Stimulated activated naive CD8-positive, alpha-beta T cell treated with anti-CD3 and anti-CD28 coated beads, Interleukin-15, amount 100 ng/mL, for 72 hours (primary cell): ENCODE measurements around the gene LHFPL2.

ENCODE experiments used
- ATAC-seq: fragments of 150-1000 bp; cut with Tn5 transposase; 2 replicates; pipeline ENCODE4 v1.10.0; 2021; ENCODE audit warnings: mild to moderate bottlenecking, moderate library complexity
- DNase-seq, 2 donors: peaks; one replicate each; pipeline ENCODE4 v3.0.0; 2021 to 2022
- H3K27ac Mint-ChIP-seq, 2 donors: one replicate each; pipeline ENCODE4 v1.8.0; 2022; ENCODE audit warnings: mild to moderate bottlenecking in 2 of 2, mixed read lengths in 2 of 2, moderate library complexity in 2 of 2
- H3K27me3 Mint-ChIP-seq: one replicate; pipeline ENCODE4 v1.8.0; 2022; ENCODE audit warnings: mixed read lengths
- H3K4me1 Mint-ChIP-seq: one replicate; pipeline ENCODE4 v1.8.0; 2022; ENCODE audit warnings: mild to moderate bottlenecking, mixed read lengths
- H3K4me3 Mint-ChIP-seq, 2 donors: one replicate each; pipeline ENCODE4 v1.8.0; 2022; ENCODE audit warnings: mild to moderate bottlenecking in 2 of 2, mixed read lengths in 2 of 2, moderate library complexity in 1 of 2
- H3K9me3 Mint-ChIP-seq, 2 donors: one replicate each; pipeline ENCODE4 v1.8.0; 2022; ENCODE audit warnings: mixed read lengths in 2 of 2

LHFPL2 gene

DNA sequence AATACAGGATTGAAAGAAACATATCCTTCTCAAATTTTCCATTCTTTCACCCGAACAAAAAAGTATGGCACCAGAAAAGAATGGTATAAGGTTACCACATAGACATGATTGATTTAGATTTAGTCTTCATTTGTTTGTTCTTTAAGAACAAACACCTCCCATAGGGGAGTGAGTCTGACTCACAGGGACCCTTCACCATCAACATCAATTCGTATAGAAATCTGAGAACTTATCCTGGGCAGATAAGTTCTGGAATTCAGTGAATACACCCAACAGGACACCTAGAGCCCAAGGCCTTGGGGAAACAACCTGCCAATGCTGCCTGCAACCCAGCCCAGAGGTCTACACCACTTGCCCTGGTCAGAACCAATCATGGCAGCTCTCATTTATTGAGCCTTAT is 46.2 kb downstream of the LHFPL2 start:
- no peak for DNase-seq
- no peak overlapping the region for H3K4me3 Mint-ChIP-seq
- no peaks in the 10 kb centered on the region for H3K4me1 Mint-ChIP-seq
- H3K9me3 Mint-ChIP-seq, result no peaks in the 10 kb centered on the region
- no peak for ATAC-seq
- no peaks in the 10 kb centered on the region for H3K27me3 Mint-ChIP-seq
- H3K27ac Mint-ChIP-seq, result no peak overlapping the region

DNA sequence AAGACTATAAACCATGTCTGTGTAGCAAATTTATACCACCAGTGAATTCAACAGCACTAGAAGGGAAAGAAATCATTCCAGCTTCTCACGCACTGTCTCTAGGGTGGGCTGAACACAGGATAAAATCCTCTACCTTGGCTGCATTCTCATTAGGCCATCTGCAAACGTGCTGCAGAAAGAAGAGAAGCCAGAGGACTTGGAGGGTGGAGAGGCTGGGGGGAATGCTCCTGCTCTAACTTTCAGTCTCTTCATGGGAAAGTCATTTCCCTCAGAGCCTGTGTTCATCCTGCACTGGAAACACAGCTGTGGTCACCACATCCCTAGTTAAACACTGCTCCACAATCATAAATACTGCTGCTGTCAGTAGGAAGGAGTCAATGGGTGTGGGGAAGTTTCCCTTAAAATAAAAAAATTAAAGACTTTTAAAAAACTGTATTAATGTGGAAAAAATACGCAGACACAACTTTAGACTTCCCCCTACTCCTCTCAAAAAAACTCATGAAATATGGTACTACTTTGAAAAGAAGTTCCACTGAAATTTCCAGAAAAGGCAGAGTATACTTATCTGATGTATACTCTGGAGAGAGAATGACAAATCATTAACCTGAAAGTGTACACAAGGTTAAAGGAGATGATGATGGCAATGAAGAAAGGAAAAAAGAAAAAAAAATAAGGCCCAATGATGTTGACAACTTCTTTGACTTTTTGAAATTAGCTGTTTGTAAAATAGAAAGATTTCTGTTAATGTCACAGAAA is 46.8 kb downstream of the LHFPL2 start:
- DNase-seq, result no peak
- Mint-ChIP-seq H3K4me3 (no peak overlapping the region), H3K27me3 (no peaks in the 10 kb centered on the region), H3K27ac (no peak overlapping the region), H3K4me1 (no peaks in the 10 kb centered on the region), H3K9me3 (no peaks in the 10 kb centered on the region)
- ATAC-seq, result no peak

- H3K4me3 Mint-ChIP-seq, result no peak overlapping the region
- H3K27ac Mint-ChIP-seq, result no peak overlapping the region
- no peak for DNase-seq
- H3K4me1 Mint-ChIP-seq, result no peaks in the 10 kb centered on the region
- ATAC-seq, result no peak
- H3K9me3 Mint-ChIP-seq, result no peaks in the 10 kb centered on the region
- no peaks in the 10 kb centered on the region for H3K27me3 Mint-ChIP-seq
These were observed 47.7 kb downstream of the LHFPL2 start for GRCh38 chr5:78600687-78601414.

GRCh38 chr5:78598973-78599372 is 49.6 kb downstream of the LHFPL2 start:
- Mint-ChIP-seq H3K27ac (no peak overlapping the region), H3K4me1 (no peaks in the 10 kb centered on the region)

DNA sequence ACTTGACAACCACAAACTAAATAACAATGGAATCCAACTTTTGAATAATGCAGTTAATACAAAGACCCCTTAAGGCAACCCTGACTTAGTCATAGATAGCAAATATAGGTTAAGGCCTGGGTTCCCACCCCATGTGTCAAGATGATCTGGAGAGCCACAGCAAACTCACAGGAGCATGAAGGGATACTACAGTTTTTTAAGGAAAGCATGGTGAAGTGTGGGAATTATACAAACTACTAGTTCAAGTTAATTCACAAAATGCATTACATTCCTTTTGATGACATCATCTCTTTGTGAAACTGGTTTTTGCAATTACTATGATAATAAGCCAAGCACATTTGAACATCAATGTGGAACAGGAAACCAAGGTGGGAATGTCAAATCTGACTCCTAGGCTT is 50.6 kb downstream of the LHFPL2 start:
- DNase-seq (no peak), ATAC-seq (no peak)
- H3K9me3 Mint-ChIP-seq, result no peaks in the 10 kb centered on the region
- no peaks in the 10 kb centered on the region for H3K4me1 Mint-ChIP-seq
- no peak overlapping the region for H3K4me3 Mint-ChIP-seq
- H3K27ac Mint-ChIP-seq, result no peak overlapping the region
- peaks cover 7% of the 10 kb centered on the region for H3K27me3 Mint-ChIP-seq

More at GRCh38 chr5:78598973-78599372, 49.6 kb downstream of the LHFPL2 start:
- no peak for ATAC-seq
- H3K4me3 Mint-ChIP-seq, result no peak overlapping the region
- H3K27me3 Mint-ChIP-seq, result no peaks in the 10 kb centered on the region
- no peak for DNase-seq
- no peaks in the 10 kb centered on the region for H3K9me3 Mint-ChIP-seq

DNA sequence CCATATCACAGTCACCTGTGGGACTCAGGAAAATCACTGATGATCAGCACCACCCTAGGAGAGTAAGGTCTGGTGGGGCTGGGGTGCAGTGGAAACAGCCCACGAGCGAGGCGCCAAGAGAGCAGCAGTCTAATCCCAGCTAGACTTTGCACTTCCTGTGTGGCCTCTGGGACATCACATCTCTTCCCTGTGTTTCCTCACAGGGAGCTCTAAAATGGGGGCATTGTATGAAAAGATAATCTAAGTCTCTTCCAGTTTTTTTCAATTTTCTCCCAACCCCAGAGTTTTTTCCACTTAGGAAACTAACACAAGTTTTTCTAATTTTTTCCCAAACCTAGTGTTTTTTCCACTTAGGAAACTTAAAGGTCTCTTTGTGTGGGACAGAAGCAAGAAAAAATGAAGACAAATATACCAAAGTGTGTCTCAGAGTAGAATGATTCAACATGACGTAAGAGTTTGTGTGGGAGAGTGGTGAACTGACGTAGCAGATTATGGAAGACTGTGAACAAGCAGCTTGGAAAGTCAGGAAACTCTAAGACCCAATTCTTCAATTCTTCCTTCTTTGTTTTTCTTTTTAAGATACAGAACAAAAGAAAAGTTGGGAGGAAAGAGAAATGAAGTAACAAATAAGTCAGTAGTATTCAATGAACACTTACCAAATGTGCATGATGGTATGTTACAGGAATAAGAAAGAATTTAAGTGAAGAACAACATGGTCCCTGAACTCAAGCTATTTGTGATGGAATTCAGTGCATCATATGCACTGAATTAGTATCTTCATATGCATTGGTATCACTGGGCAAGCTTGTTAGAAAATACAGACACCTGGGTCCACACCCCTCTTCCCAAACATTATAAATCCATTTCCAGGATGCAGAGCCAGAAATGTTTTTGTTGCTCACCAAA is 51.3 kb downstream of the LHFPL2 start:
- no peak overlapping the region for H3K4me3 Mint-ChIP-seq
- H3K4me1 Mint-ChIP-seq, result no peaks in the 10 kb centered on the region
- H3K27me3 Mint-ChIP-seq, result peaks cover 12% of the 10 kb centered on the region
- H3K9me3 Mint-ChIP-seq, result no peaks in the 10 kb centered on the region
- ATAC-seq (no peak), DNase-seq (no peak)
- no peak overlapping the region for H3K27ac Mint-ChIP-seq

- no peak overlapping the region for H3K27ac Mint-ChIP-seq
- no peaks in the 10 kb centered on the region for H3K9me3 Mint-ChIP-seq
- DNase-seq, result no peak
- H3K4me1 Mint-ChIP-seq, result no peaks in the 10 kb centered on the region
- H3K4me3 Mint-ChIP-seq, result no peak overlapping the region
- H3K27me3 Mint-ChIP-seq, result peaks cover 12% of the 10 kb centered on the region
- ATAC-seq, result no peak
These were observed 53.1 kb downstream of the LHFPL2 start for GRCh38 chr5:78595458-78595921.

DNA sequence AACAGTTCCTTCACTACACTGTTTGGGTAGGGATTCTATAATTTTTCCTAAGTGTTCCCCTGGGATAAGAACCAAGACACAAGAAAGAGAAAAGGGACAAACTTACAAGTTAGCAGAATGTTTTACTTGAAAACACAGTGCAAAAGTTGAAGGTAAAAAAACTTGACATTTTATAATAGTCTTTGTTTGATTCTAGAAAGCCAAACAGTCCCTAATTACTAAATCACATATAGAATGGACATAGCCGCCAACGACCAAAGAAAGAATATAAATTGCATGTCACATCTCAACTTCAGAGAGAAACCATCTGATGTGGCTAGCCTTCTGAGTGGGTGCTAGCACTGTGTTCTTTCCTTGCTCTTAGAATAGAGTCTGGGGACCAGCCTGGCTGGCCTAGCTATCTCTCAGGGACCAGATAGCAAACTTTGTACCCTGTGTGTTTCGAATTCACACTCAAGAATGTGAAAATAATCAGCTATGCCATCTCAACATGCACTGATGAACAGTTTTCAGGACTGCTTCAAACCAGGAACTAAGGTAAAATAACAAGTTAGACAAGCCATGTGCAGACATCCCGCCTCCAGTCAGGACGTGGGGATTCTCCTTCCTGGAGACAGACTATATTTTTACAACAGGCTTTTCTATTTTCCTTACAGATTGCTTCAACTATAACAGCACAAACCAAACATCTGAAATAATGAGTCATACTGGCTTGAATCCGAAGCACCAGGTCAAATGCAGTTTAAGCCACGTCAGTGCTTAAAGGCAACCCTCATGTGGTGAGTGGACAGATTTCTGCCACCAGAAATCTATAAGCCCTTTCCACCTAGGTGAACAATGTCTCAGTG is 53.7 kb downstream of the LHFPL2 start:
- Mint-ChIP-seq H3K27me3 (peaks cover 12% of the 10 kb centered on the region), H3K4me1 (no peaks in the 10 kb centered on the region), H3K27ac (no peak overlapping the region), H3K4me3 (no peak overlapping the region), H3K9me3 (no peaks in the 10 kb centered on the region)
- no peak for ATAC-seq
- DNase-seq, result no peak

GRCh38 chr5:78594021-78594420 is 54.6 kb downstream of the LHFPL2 start:
- ATAC-seq, result no peak

DNA sequence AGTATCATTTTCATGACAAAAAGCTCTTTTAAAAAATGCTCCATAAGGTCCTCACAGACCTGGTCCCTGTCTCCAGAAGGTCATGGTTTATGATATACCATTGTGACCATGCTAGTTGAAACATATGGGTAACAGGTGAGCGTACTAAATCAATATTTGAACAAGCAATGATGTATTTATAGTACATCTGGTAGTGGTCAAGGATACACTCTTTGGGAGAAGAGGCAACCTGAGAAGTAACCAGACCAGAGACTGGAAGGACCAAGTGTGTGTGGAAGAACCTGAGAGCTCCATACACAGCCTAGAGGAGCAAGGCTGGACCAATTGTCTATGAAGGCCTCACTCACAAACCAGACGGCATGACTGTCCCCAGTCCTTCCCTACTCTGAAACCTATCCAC is 55.1 kb downstream of the LHFPL2 start:
- H3K4me3 Mint-ChIP-seq, result no peak overlapping the region
- H3K27ac Mint-ChIP-seq, result no peak overlapping the region
- no peak for ATAC-seq
- no peak for DNase-seq
- H3K9me3 Mint-ChIP-seq, result no peaks in the 10 kb centered on the region
- H3K4me1 Mint-ChIP-seq, result no peaks in the 10 kb centered on the region
- H3K27me3 Mint-ChIP-seq, result peaks cover 12% of the 10 kb centered on the region

More at GRCh38 chr5:78594021-78594420, 54.6 kb downstream of the LHFPL2 start:
- DNase-seq, result no peak
- H3K4me3 Mint-ChIP-seq, result no peak overlapping the region
- H3K27me3 Mint-ChIP-seq, result peaks cover 12% of the 10 kb centered on the region
- no peaks in the 10 kb centered on the region for H3K4me1 Mint-ChIP-seq
- H3K27ac Mint-ChIP-seq, result no peak overlapping the region
- no peaks in the 10 kb centered on the region for H3K9me3 Mint-ChIP-seq

- no peak for ATAC-seq
- no peak overlapping the region for H3K4me3 Mint-ChIP-seq
- no peaks in the 10 kb centered on the region for H3K4me1 Mint-ChIP-seq
- DNase-seq, result no peak
- no peak overlapping the region for H3K27ac Mint-ChIP-seq
- H3K27me3 Mint-ChIP-seq, result peaks cover 12% of the 10 kb centered on the region
- no peaks in the 10 kb centered on the region for H3K9me3 Mint-ChIP-seq
These were observed 55.7 kb downstream of the LHFPL2 start for GRCh38 chr5:78592735-78593386.

GRCh38 chr5:78591972-78592700 is 56.4 kb downstream of the LHFPL2 start:
- no peaks in the 10 kb centered on the region for H3K4me1 Mint-ChIP-seq
- peaks cover 12% of the 10 kb centered on the region for H3K27me3 Mint-ChIP-seq
- H3K27ac Mint-ChIP-seq, result no peak overlapping the region
- no peak for DNase-seq
- ATAC-seq, result no peak
- no peak overlapping the region for H3K4me3 Mint-ChIP-seq
- no peaks in the 10 kb centered on the region for H3K9me3 Mint-ChIP-seq

GRCh38 chr5:78591138-78591612 is 57.4 kb downstream of the LHFPL2 start:
- no peak overlapping the region for H3K4me3 Mint-ChIP-seq
- peaks cover 0 to 2% of the 10 kb centered on the region in 2 donors for H3K9me3 Mint-ChIP-seq
- no peak overlapping the region for H3K27ac Mint-ChIP-seq
- DNase-seq, result no peak
- peaks cover 2% of the 10 kb centered on the region for H3K4me1 Mint-ChIP-seq
- no peak for ATAC-seq
- H3K27me3 Mint-ChIP-seq, result peaks cover 14% of the 10 kb centered on the region

DNA sequence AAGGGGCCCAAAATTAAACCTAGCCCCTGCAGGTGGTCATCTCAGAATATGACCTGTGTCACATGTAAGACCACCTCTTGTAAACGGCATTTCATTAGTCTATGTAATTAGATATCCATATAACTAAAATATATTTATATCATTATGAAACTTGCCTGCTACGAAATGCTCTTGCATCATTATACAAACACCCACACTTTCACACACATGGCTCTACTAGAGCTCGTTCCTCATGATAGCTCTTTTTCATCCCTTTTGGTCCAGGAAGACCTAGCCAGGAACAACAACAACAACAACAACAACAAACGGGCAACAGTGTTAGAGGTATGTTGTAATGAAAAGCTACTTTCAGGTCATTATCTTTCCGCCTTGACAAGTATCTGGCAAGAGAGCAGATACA is 58.6 kb downstream of the LHFPL2 start:
- Mint-ChIP-seq H3K4me3 (no peak overlapping the region), H3K4me1 (peaks cover 4% of the 10 kb centered on the region), H3K9me3 (peaks cover 0 to 12% of the 10 kb centered on the region in 2 donors), H3K27ac (no peak overlapping the region), H3K27me3 (peaks cover 18% of the 10 kb centered on the region)
- DNase-seq, result no peak
- no peak for ATAC-seq
